T-helper 17 cell (primary cell): ENCODE measurements around the gene RIOX2. TPM values are rescaled to one million over a fixed set of nuclear protein-coding genes. Genes with fewer than 3 reads are reported as not detected.
A peak's percentile ranks its signal among the peaks of the same experiment; 100 is the strongest.

Source experiments
- ATAC-seq: fragments of 150-1000 bp; cut with Tn5 transposase; 2 replicates; pipeline ENCODE4 v1.10.0; 2021; ENCODE audit warnings: mild to moderate bottlenecking, moderate library complexity
- DNase-seq, 3 donors: peaks; one replicate each; pipeline versions ENCODE4 v3.0.0 to v3.0.0-alpha.2; 2020 to 2021
- H3K9me3 ChIP-seq: one replicate; pipeline ENCODE4 v1.7.0; 2013; ENCODE audit warnings: low read length, mild to moderate bottlenecking; ENCODE audit not compliant: control insufficient read depth, poor library complexity, severe bottlenecking
- H3K27ac Mint-ChIP-seq: one replicate; pipeline ENCODE4 v1.8.0; 2022; ENCODE audit warnings: mild to moderate bottlenecking, moderate library complexity, mixed read lengths
- H3K27me3 Mint-ChIP-seq: one replicate; pipeline ENCODE4 v1.8.0; 2022; ENCODE audit warnings: mixed read lengths
- H3K36me3 Mint-ChIP-seq: one replicate; pipeline ENCODE4 v1.8.0; 2022; ENCODE audit warnings: low read depth, mixed read lengths
- H3K4me1 Mint-ChIP-seq: one replicate; pipeline ENCODE4 v1.8.0; 2022; ENCODE audit warnings: mild to moderate bottlenecking, mixed read lengths
- H3K4me3 Mint-ChIP-seq: one replicate; pipeline ENCODE4 v1.8.0; 2022; ENCODE audit warnings: mild to moderate bottlenecking, moderate library complexity, mixed read lengths
- total RNA-seq, 4 donors: library from RNA in 2 of 4; stranded (reverse) in 2 of 4; gene quantifications; one replicate each; pipeline ENCODE4 v1.2.3 and lab custom pipeline; 2022 to 2026

The RIOX2 gene
- total RNA-seq, 2 donors from 2014 or later = 21.1 to 22.7 TPM

DNA sequence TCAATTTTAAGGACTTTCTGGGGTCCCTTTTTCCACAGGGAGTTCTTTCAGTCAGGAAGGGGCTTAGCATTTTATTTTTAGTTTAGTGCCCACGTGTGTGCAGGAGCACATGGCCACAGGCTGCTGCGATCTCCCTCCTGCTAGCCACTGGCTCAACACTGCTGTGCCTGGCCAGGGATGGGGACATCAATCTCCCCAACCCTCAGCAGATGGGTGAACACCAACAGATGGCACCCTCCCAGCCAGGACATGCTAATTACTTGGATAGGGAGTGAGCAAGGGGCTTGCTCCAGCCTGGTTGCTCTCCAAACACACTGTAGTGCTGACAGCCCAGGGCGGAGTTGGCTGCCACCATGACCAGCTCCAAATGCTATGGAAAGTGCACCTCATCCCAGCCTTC is 7.4 kb upstream of the RIOX2 start:
- no peak overlapping the region for H3K27ac Mint-ChIP-seq
- peaks cover 10% of the 10 kb centered on the region for H3K4me1 Mint-ChIP-seq
- ATAC-seq (no peak), DNase-seq (no peak)
- no peak overlapping the region for H3K4me3 Mint-ChIP-seq
- H3K9me3 ChIP-seq = no peaks in the 10 kb centered on the region
- no peaks in the 10 kb centered on the region for H3K36me3 Mint-ChIP-seq
- H3K27me3 Mint-ChIP-seq = peaks cover 7% of the 10 kb centered on the region

DNA sequence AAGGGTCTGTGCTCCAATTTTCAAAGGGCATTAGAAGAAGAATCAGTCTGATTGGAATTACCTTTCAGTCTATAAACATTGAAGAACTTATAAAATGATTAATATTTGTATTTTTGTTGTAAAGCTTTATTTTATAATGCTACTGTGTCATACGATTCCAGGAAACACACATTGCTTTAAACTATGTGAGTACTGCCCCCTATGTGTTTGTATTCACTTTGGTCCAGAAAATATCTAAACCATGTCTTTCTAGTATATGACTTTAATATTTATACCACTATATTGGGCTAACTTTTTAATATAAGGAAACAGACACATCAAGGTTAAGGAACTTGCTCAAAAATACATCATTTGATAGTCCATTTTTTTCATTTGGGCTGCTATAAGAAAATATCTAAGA is 3.2 kb upstream of the RIOX2 start:
- Mint-ChIP-seq H3K4me1 (peaks cover 23% of the 10 kb centered on the region), H3K27me3 (no peaks in the 10 kb centered on the region), H3K27ac (no peak overlapping the region), H3K36me3 (no peaks in the 10 kb centered on the region), H3K4me3 (no peak overlapping the region)
- ATAC-seq (no peak), DNase-seq (no peak)
- no peaks in the 10 kb centered on the region for H3K9me3 ChIP-seq

DNA sequence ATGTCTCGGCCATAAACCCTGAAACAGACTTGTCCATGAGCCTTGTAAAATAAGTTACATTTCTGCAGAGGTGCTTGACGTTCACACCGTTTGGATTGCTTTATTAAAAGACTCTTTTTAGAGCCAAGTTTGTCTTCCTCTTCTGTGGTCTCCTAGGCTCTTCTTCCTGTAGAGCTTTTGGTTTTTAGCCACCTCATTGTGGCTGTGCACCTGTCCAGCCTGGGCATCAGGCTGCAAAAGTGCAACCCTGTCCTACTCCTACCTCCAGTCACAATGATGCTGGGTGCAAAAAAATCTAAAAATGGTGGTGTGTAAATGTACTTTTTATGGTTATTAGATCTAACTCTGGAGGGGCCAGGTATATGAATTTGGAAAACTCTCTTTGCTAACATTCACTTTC is 2.8 kb upstream of the RIOX2 start:
- no peaks in the 10 kb centered on the region for H3K27me3 Mint-ChIP-seq
- H3K36me3 Mint-ChIP-seq = no peaks in the 10 kb centered on the region
- H3K4me1 Mint-ChIP-seq = peaks cover 28% of the 10 kb centered on the region
- H3K27ac Mint-ChIP-seq = no peak overlapping the region
- ATAC-seq (no peak), DNase-seq (no peak)
- H3K4me3 Mint-ChIP-seq = no peak overlapping the region
- no peaks in the 10 kb centered on the region for H3K9me3 ChIP-seq

DNA sequence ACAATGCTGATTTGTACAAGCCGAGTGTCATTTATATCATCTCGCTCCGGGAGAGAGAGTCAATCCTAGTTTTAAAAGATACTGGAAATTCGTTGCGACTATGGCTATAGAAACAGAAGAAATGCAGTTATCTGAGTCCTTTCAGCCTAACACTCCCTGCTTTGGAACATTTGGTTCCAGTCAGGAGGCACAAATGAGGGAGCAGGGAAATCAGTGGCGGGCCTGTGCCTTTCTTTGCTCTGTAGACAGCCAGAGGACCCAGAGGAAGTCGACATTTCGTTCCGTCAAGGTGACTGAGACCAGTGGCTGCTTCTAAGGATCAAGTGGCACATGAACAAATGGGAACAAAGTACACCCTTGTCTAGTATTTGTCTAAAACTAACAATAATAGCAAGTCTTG is 745 bp upstream of the RIOX2 start:
- no peak for ATAC-seq
- H3K4me1 Mint-ChIP-seq = peaks cover 42% of the 10 kb centered on the region
- peak overlapping the region; percentile 73 for H3K4me3 Mint-ChIP-seq
- H3K36me3 Mint-ChIP-seq = no peaks in the 10 kb centered on the region
- no peak for DNase-seq
- peak overlapping the region; percentile 67 for H3K27ac Mint-ChIP-seq
- H3K27me3 Mint-ChIP-seq = no peaks in the 10 kb centered on the region
- H3K9me3 ChIP-seq = no peaks in the 10 kb centered on the region

DNA sequence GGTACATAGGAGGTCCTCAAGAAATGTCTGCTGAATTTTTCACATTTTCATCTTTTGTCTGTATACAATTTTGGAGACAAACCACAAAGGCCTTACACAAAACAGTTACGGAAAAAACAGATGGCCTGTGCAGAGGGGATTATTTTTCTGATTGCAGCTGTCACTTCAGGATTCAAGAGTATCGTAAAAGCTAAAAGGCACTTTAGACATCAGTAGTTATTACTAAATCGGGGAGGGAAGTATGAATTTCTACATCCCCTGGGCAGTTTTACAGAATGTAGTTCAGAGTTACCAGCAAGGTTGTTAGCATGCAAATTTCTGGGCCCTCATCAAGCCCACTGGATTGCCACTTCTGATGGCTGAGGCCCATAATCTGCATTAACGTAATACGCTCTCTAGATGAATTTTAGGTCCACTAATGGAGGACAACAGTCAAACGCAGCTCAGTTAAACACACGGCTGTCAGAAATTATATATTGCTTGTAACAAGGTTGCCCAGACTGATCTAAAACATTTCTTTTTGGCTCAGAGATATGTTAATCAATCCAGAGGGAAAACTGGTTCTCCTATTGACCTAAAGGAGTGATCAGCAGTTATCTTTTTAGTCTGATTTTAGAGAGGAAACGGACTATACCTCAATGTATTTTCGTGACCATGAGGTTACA is 1.1 kb downstream of the RIOX2 start:
- H3K27ac Mint-ChIP-seq = peak overlapping the region; percentile 84
- peaks cover 2% of the 10 kb centered on the region for H3K36me3 Mint-ChIP-seq
- peak overlapping the region; percentile 93 for H3K4me3 Mint-ChIP-seq
- DNase-seq (no peak), ATAC-seq (no peak)
- H3K4me1 Mint-ChIP-seq = peaks cover 50% of the 10 kb centered on the region
- H3K27me3 Mint-ChIP-seq = no peaks in the 10 kb centered on the region
- no peaks in the 10 kb centered on the region for H3K9me3 ChIP-seq

DNA sequence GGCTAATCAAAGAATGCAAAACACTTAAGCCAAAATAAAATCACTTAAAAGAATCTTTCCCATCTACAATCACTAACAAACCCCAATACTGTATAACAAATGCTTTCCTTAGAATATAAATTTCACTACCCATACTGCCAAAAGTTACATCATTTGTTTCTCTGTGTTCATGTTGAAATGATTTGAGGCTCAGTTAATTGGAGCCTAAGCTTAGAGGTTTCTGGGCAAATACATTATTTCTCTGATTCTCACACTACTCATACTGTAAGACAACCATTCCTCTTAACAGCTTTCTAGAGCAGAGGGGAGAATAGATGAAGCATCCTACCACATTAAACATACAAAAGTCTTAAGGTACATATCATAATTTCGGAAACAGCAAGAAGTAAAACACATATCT is 2.1 kb downstream of the RIOX2 start:
- H3K9me3 ChIP-seq = no peaks in the 10 kb centered on the region
- peak overlapping the region; percentile 93 for H3K4me3 Mint-ChIP-seq
- H3K27me3 Mint-ChIP-seq = no peaks in the 10 kb centered on the region
- peaks cover 2% of the 10 kb centered on the region for H3K36me3 Mint-ChIP-seq
- H3K4me1 Mint-ChIP-seq = peaks cover 53% of the 10 kb centered on the region
- ATAC-seq (no peak), DNase-seq (no peak)
- peak overlapping the region; percentile 84 for H3K27ac Mint-ChIP-seq

DNA sequence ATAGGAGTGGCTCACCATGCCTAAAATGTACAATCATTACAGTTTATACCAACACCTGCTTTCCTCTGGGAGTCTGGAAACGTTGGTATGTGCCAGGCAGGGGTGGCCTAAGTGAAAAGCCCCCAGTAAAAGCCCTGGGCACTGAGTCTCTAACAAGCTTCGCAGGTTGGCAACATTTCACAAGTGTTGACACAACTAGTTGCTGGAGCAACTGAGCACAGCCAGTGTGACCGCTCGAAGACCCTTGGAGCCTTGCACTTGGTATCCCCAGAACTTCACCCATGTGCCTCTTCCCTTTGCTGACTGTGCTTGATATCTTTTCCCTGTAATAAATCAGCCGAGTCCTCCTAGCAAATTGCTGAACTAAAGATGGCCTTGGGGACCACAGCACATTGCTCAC is 2.7 kb downstream of the RIOX2 start:
- peaks cover 2% of the 10 kb centered on the region for H3K36me3 Mint-ChIP-seq
- no peaks in the 10 kb centered on the region for H3K27me3 Mint-ChIP-seq
- no peak overlapping the region for H3K4me3 Mint-ChIP-seq
- H3K9me3 ChIP-seq = no peaks in the 10 kb centered on the region
- peak overlapping the region; percentile 84 for H3K27ac Mint-ChIP-seq
- DNase-seq = no peak
- no peak for ATAC-seq
- peaks cover 52% of the 10 kb centered on the region for H3K4me1 Mint-ChIP-seq

DNA sequence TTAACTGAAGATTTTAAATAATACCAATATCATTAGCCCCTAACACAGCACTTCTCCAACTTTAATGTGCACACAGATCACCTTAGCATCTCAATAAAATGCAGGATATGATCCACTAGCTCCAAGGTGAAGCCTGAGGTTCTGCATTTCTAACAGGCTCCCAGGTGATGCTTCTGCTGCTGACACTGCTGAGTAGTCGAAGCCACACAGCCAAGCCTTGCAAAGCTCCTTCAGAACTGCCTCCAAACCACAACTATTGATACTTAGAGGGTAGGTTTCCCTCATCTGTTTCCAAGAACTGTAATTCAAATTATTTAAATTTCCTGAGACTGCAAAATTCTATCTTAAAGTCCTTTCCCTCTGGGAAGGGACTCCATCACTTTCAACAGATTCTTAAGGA is 3.9 kb downstream of the RIOX2 start:
- DNase-seq = no peak
- no peak for ATAC-seq
- H3K4me3 Mint-ChIP-seq = no peak overlapping the region

DNA sequence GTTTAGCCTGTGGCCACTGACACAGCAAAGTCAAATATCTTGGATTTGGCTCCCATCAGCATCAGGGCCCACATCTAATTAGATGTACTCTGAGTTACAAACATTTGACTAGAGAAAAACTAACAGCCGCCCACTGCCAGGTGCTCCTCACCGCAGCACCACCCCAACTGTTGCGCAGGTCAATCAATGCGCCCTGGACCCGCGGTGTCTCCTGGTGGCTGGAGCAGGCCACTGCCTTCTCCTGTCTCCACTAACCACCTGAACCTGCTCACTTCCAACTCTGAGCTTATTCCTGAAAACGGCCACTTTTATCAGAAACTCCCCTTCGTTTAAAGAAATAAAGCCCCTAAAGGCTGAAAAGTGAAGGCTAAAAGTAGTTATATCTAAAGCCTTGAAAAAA is 4.3 kb downstream of the RIOX2 start:
- Mint-ChIP-seq H3K36me3 (peaks cover 5% of the 10 kb centered on the region), H3K4me3 (no peak overlapping the region), H3K27ac (peak overlapping the region; percentile 84), H3K27me3 (no peaks in the 10 kb centered on the region), H3K4me1 (peaks cover 58% of the 10 kb centered on the region)
- no peak for DNase-seq
- ATAC-seq = no peak
- no peaks in the 10 kb centered on the region for H3K9me3 ChIP-seq

More for the DNA sequence above, 3.9 kb downstream of the RIOX2 start:
- Mint-ChIP-seq H3K4me1 (peaks cover 58% of the 10 kb centered on the region), H3K27ac (peak overlapping the region; percentile 84), H3K36me3 (peaks cover 5% of the 10 kb centered on the region), H3K27me3 (no peaks in the 10 kb centered on the region)
- no peaks in the 10 kb centered on the region for H3K9me3 ChIP-seq

DNA sequence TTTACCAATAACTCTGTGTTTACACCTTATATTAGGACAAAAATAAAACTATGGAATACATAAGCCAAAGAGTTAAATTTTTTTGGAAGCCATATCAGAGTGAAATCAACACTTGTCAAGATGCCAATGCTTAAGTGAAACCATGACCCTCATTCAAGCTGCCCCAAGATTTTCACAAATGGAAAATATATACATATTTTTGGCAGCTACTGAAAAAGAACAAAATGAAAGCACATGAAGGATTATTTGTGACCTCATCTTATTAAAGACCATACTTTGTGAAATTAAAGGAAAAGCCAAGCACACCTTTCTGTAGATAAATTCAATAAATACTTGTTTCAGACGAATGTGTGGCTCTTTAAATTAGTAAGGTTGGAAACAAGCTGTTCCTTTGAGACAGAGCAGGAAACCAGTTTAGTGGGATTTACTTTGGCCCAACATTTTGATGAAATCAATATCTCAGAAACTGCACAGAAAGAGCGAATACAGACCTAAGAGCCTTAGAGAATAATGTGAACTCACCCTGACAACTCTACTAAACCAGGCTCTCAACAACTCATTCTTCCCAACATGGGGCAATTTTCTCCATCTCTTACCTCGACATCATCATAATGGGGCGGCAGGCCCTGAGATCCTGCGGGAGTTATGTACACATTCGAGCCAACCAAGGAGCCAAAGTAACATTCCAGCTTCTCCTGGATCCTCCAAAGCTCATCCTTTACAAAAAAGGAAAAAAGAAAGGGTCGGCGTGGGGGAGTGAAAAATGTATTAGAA is 11.1 kb downstream of the RIOX2 start:
- Mint-ChIP-seq H3K36me3 (peaks cover 10% of the 10 kb centered on the region), H3K27me3 (no peaks in the 10 kb centered on the region), H3K4me3 (no peak overlapping the region), H3K27ac (no peak overlapping the region), H3K4me1 (peaks cover 20% of the 10 kb centered on the region)
- DNase-seq (no peak), ATAC-seq (no peak)
- H3K9me3 ChIP-seq = no peaks in the 10 kb centered on the region

DNA sequence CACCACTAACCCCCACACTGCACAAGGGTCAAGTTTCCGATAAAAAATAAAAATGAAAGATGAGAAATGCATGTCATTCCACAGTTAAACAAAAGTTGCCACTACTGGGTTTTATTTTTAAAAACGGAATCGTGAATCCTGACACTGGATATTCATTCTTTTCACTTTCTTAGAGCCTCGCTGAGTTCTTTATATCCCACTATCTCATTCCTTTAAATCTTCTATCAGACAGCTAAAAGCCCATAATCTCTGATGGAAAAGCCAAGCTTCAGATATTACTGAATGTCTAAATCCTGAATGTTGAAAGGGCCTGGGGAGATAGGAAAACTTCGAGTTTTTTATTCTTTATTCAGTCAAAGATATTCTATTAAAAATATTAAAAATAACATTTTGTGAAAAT is 11.7 kb downstream of the RIOX2 start:
- peaks cover 10% of the 10 kb centered on the region for H3K36me3 Mint-ChIP-seq
- H3K27me3 Mint-ChIP-seq = no peaks in the 10 kb centered on the region
- H3K9me3 ChIP-seq = no peaks in the 10 kb centered on the region
- H3K4me1 Mint-ChIP-seq = peaks cover 17% of the 10 kb centered on the region
- ATAC-seq (no peak), DNase-seq (no peak)
- no peak overlapping the region for H3K27ac Mint-ChIP-seq
- no peak overlapping the region for H3K4me3 Mint-ChIP-seq

DNA sequence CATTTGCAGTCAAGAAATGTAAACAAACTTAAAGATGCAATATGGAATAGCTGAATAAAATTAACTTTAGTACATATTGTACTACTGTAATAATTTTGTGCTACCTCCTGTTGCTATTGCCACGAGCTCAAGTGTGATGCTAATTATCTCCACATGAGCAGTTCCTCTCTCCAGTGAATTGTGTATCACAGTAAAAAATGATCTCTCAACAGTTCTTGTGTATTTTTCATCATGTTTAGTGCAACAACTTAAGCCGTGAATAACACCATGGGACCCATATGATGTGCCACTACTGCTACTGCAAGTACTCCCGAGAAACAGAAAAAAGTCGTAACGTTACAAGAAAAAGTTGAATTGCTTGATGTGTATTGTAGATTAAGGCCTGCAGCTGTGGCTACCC is 12.4 kb downstream of the RIOX2 start:
- Mint-ChIP-seq H3K36me3 (peaks cover 10% of the 10 kb centered on the region), H3K27me3 (no peaks in the 10 kb centered on the region), H3K4me1 (peaks cover 16% of the 10 kb centered on the region), H3K4me3 (no peak overlapping the region), H3K27ac (no peak overlapping the region)
- DNase-seq (no peak), ATAC-seq (no peak)
- H3K9me3 ChIP-seq = no peaks in the 10 kb centered on the region

DNA sequence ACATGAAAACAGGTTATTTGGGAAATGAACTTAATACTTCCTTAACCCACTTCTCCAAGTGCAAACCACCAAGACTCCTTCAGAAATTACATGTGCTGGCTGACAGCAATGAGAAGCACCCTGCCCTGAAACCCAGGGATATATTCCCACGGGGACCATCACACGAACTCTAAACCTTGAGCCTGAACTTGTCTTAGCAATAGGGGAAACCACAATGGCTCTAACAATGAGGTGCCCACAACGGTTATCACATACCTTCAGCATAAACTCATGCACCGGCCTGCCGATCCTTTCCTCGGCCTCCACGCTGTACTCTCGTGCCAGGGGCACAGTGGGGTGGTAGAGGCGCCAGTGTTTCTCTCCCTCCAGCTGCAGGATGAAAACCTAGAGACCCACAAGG is 13.4 kb downstream of the RIOX2 start:
- DNase-seq = no peak
- peaks cover 10% of the 10 kb centered on the region for H3K4me1 Mint-ChIP-seq
- peaks cover 7% of the 10 kb centered on the region for H3K36me3 Mint-ChIP-seq
- no peak for ATAC-seq
- no peaks in the 10 kb centered on the region for H3K27me3 Mint-ChIP-seq
- H3K4me3 Mint-ChIP-seq = no peak overlapping the region
- no peak overlapping the region for H3K27ac Mint-ChIP-seq
- no peaks in the 10 kb centered on the region for H3K9me3 ChIP-seq

DNA sequence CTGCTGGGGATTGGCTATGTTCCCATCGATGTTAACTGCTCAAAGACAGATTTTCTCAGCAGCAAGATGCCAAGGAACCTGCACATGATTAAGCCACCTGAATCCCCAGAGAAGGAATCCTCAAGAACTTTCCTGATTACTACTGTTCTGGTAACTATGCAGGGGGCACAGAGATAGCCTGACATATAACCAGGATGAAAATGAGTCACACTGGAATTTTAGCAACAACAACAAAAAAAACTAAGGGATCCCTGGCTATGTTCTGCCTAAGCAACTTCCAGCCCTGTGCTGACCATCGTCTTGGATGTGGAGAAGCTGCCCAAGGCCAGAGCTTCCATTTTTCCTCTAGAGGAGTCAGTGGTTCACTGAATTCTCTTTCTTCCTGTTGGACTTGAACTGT is 13.8 kb downstream of the RIOX2 start:
- ATAC-seq (no peak), DNase-seq (no peak)
- H3K4me1 Mint-ChIP-seq = peaks cover 6% of the 10 kb centered on the region
- H3K4me3 Mint-ChIP-seq = no peak overlapping the region
- no peaks in the 10 kb centered on the region for H3K9me3 ChIP-seq
- no peaks in the 10 kb centered on the region for H3K27me3 Mint-ChIP-seq
- no peak overlapping the region for H3K27ac Mint-ChIP-seq
- H3K36me3 Mint-ChIP-seq = peaks cover 6% of the 10 kb centered on the region
